D721Med (cell line): ENCODE results near the gene MINK1.

Source experiments
- DNase-seq: peaks from one replicate; pipeline ENCODE4 v3.0.0; 2011; ENCODE audit warnings: low spot score; ENCODE audit not compliant: insufficient read length
- FAIRE-seq: peaks from 2 replicates; lab custom pipeline; 2011; peaks lifted over from hg19 to GRCh38; lab: Jason Lieb, UNC
- CTCF ChIP-seq: IDR thresholded peaks from 2 replicates; pipeline ENCODE4 v1.5.1; 2012; ENCODE audit warnings: mild to moderate bottlenecking, control low read depth; ENCODE audit not compliant: insufficient read depth; ENCODE audit errors: missing control alignments

Gene MINK1

GRCh38 chr17:4891411-4892410 lies 58.6 kb downstream of the MINK1 start:
- TF ChIP-seq CTCF, result no peak
- FAIRE-seq (no peak), DNase-seq (peak; percentile 8)

GRCh38 chr17:4892499-4893221 lies 59.5 kb downstream of the MINK1 start:
- DNase-seq (peak; percentile 7), FAIRE-seq (no peak)
- no peak for TF ChIP-seq CTCF

GRCh38 chr17:4893272-4893671 lies 60.1 kb downstream of the MINK1 start:
- no peak for TF ChIP-seq CTCF
- DNase-seq (no peak), FAIRE-seq (no peak)

GRCh38 chr17:4893721-4894560 lies 60.8 kb downstream of the MINK1 start:
- DNase-seq (no peak), FAIRE-seq (no peak)
- TF ChIP-seq CTCF, result no peak

GRCh38 chr17:4895121-4895520 lies 62.0 kb downstream of the MINK1 start:
- DNase-seq, result no peak
- no peak for TF ChIP-seq CTCF
- no peak for FAIRE-seq

- FAIRE-seq (no peak), DNase-seq (peak; percentile 16)
- no peak for TF ChIP-seq CTCF
These were observed 62.7 kb downstream of the MINK1 start for GRCh38 chr17:4895657-4896331.
